Muscle layer of duodenum (tissue), 2 donors: ENCODE results near the gene MT1HL1.

Experiments
- H3K27ac ChIP-seq: one replicate; pipeline ENCODE4 v1.7.0; 2013; ENCODE audit warnings: mild to moderate bottlenecking, low read length
- H3K27me3 ChIP-seq: one replicate; pipeline ENCODE4 v1.7.0; 2013; ENCODE audit warnings: low read depth, mild to moderate bottlenecking, control low read depth, low read length
- H3K36me3 ChIP-seq, 2 donors: one replicate each; pipeline ENCODE4 v1.7.0; 2013; ENCODE audit warnings: low read length in 2 of 2, control low read depth in 1 of 2, mild to moderate bottlenecking in 1 of 2; ENCODE audit not compliant: insufficient read depth in 2 of 2, control insufficient read depth in 1 of 2
- H3K4me1 ChIP-seq, 2 donors: one replicate each; pipeline ENCODE4 v1.7.0; 2013; ENCODE audit warnings: low read length in 2 of 2, mild to moderate bottlenecking in 2 of 2, control low read depth in 1 of 2, moderate library complexity in 1 of 2; ENCODE audit not compliant: insufficient read depth in 2 of 2, control insufficient read depth in 1 of 2
- H3K4me3 ChIP-seq, 2 donors: one replicate each; pipeline ENCODE4 v1.7.0; 2013; ENCODE audit warnings: low read length in 2 of 2, low read depth in 1 of 2, mild to moderate bottlenecking in 1 of 2
- H3K9me3 ChIP-seq, 2 donors: one replicate each; pipeline ENCODE4 v1.7.0; 2013; ENCODE audit warnings: low read length in 2 of 2, control low read depth in 1 of 2, mild to moderate bottlenecking in 1 of 2; ENCODE audit not compliant: control insufficient read depth in 1 of 2
- donor health status: healthy.

MT1HL1 gene

GRCh38 chr1:237016626-237017025 lies 12.4 kb upstream of the MT1HL1 start:
- Histone ChIP-seq H3K27ac (no peak overlapping the region), H3K27me3 (no peaks in the 10 kb centered on the region), H3K36me3 (no peaks in the 10 kb centered on the region), H3K9me3 (no peaks in the 10 kb centered on the region), H3K4me3 (no peak overlapping the region), H3K4me1 (peaks cover 0 to 4% of the 10 kb centered on the region in 2 donors)

- no peaks in the 10 kb centered on the region for H3K9me3 ChIP-seq
- H3K36me3 ChIP-seq, result no peaks in the 10 kb centered on the region
- H3K27ac ChIP-seq, result peak overlapping the region; percentile 79
- H3K4me3 ChIP-seq, result no peak overlapping the region
- peaks cover 0 to 4% of the 10 kb centered on the region in 2 donors for H3K4me1 ChIP-seq
- no peaks in the 10 kb centered on the region for H3K27me3 ChIP-seq
These were observed 9.4 kb upstream of the MT1HL1 start for GRCh38 chr1:237013608-237014007.

- Histone ChIP-seq H3K9me3 (no peaks in the 10 kb centered on the region), H3K36me3 (no peaks in the 10 kb centered on the region), H3K4me3 (no peak overlapping the region), H3K27me3 (no peaks in the 10 kb centered on the region), H3K4me1 (peaks cover 0 to 4% of the 10 kb centered on the region in 2 donors), H3K27ac (peak overlapping the region; percentile 79)
These were observed 8.6 kb upstream of the MT1HL1 start for GRCh38 chr1:237012788-237013383.

GRCh38 chr1:237012361-237012760 lies 8.1 kb upstream of the MT1HL1 start:
- H3K9me3 ChIP-seq, result no peaks in the 10 kb centered on the region
- peak overlapping the region; percentile 79 for H3K27ac ChIP-seq
- no peak overlapping the region for H3K4me3 ChIP-seq
- no peaks in the 10 kb centered on the region for H3K36me3 ChIP-seq
- no peaks in the 10 kb centered on the region for H3K27me3 ChIP-seq
- H3K4me1 ChIP-seq, result peaks cover 0 to 4% of the 10 kb centered on the region in 2 donors

GRCh38 chr1:237011432-237011831 lies 7.2 kb upstream of the MT1HL1 start:
- H3K36me3 ChIP-seq, result no peaks in the 10 kb centered on the region
- H3K9me3 ChIP-seq, result no peaks in the 10 kb centered on the region
- peak overlapping the region; percentile 56 for H3K27ac ChIP-seq
- no peak overlapping the region for H3K4me3 ChIP-seq
- H3K4me1 ChIP-seq, result peaks cover 0 to 4% of the 10 kb centered on the region in 2 donors
- H3K27me3 ChIP-seq, result no peaks in the 10 kb centered on the region

GRCh38 chr1:237009611-237010010 lies 5.4 kb upstream of the MT1HL1 start:
- H3K4me1 ChIP-seq, result peaks cover 0 to 4% of the 10 kb centered on the region in 2 donors

GRCh38 chr1:237007147-237007881 lies 3.1 kb upstream of the MT1HL1 start:
- Histone ChIP-seq H3K4me3 (no peak overlapping the region), H3K36me3 (no peaks in the 10 kb centered on the region), H3K4me1 (no peaks in the 10 kb centered on the region), H3K27ac (no peak overlapping the region), H3K9me3 (no peaks in the 10 kb centered on the region), H3K27me3 (no peaks in the 10 kb centered on the region)

More at GRCh38 chr1:237009611-237010010, 5.4 kb upstream of the MT1HL1 start:
- no peak overlapping the region for H3K27ac ChIP-seq
- H3K9me3 ChIP-seq, result no peaks in the 10 kb centered on the region
- H3K36me3 ChIP-seq, result no peaks in the 10 kb centered on the region
- no peaks in the 10 kb centered on the region for H3K27me3 ChIP-seq
- H3K4me3 ChIP-seq, result no peak overlapping the region

GRCh38 chr1:237005674-237006073 lies 1.4 kb upstream of the MT1HL1 start:
- H3K27me3 ChIP-seq, result no peaks in the 10 kb centered on the region
- no peaks in the 10 kb centered on the region for H3K36me3 ChIP-seq
- H3K4me1 ChIP-seq, result no peaks in the 10 kb centered on the region
- no peaks in the 10 kb centered on the region for H3K9me3 ChIP-seq
- H3K4me3 ChIP-seq, result no peak overlapping the region
- H3K27ac ChIP-seq, result no peak overlapping the region

- H3K9me3 ChIP-seq, result no peaks in the 10 kb centered on the region
- no peak overlapping the region for H3K4me3 ChIP-seq
- no peak overlapping the region for H3K27ac ChIP-seq
- H3K36me3 ChIP-seq, result no peaks in the 10 kb centered on the region
- no peaks in the 10 kb centered on the region for H3K27me3 ChIP-seq
- no peaks in the 10 kb centered on the region for H3K4me1 ChIP-seq
These were observed 725 bp downstream of the MT1HL1 start for GRCh38 chr1:237003516-237003915.

- Histone ChIP-seq H3K9me3 (no peaks in the 10 kb centered on the region), H3K27ac (no peak overlapping the region), H3K27me3 (no peaks in the 10 kb centered on the region), H3K4me3 (no peak overlapping the region), H3K36me3 (no peaks in the 10 kb centered on the region), H3K4me1 (no peaks in the 10 kb centered on the region)
These were observed 4.0 kb downstream of the MT1HL1 start for GRCh38 chr1:237000191-237000590.

- H3K4me3 ChIP-seq, result no peak overlapping the region
- H3K27ac ChIP-seq, result no peak overlapping the region
- no peaks in the 10 kb centered on the region for H3K27me3 ChIP-seq
- no peaks in the 10 kb centered on the region for H3K36me3 ChIP-seq
- H3K4me1 ChIP-seq, result no peaks in the 10 kb centered on the region
- H3K9me3 ChIP-seq, result no peaks in the 10 kb centered on the region
These were observed 5.7 kb downstream of the MT1HL1 start for GRCh38 chr1:236998546-236998945.
